Measurements from ENCODE around the gene WSB2. TPM values are rescaled to one million over a fixed set of nuclear protein-coding genes. Genes with fewer than 3 reads are reported as not detected.
"Not testable (repeated sequence)": the region's sequence is repeated elsewhere in the genome, so short reads cannot be mapped to it uniquely, and the experiment has no call there.

The WSB2 gene
- total RNA-seq, 1 donor from 2014 or later, result 89.1 TPM

- intact Hi-C loops (cut with DNase I), result no loop called here
- H3K4me3 ChIP-seq, result no peak overlapping the region
- peaks cover 6% of the 10 kb centered on the region for H3K4me1 ChIP-seq
- no peak overlapping the region for H3K27ac ChIP-seq
- no peaks in the 10 kb centered on the region for H3K27me3 ChIP-seq
- no peaks in the 10 kb centered on the region for H3K9me3 ChIP-seq
- no peak for DNase-seq
- TF ChIP-seq, protein P1, sequence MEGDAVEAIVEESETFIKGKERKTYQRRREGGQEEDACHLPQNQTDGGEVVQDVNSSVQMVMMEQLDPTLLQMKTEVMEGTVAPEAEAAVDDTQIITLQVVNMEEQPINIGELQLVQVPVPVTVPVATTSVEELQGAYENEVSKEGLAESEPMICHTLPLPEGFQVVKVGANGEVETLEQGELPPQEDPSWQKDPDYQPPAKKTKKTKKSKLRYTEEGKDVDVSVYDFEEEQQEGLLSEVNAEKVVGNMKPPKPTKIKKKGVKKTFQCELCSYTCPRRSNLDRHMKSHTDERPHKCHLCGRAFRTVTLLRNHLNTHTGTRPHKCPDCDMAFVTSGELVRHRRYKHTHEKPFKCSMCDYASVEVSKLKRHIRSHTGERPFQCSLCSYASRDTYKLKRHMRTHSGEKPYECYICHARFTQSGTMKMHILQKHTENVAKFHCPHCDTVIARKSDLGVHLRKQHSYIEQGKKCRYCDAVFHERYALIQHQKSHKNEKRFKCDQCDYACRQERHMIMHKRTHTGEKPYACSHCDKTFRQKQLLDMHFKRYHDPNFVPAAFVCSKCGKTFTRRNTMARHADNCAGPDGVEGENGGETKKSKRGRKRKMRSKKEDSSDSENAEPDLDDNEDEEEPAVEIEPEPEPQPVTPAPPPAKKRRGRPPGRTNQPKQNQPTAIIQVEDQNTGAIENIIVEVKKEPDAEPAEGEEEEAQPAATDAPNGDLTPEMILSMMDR (IDR thresholded peaks at IDR 0.05), result no peak
- no peak for ATAC-seq
- H3K36me3 ChIP-seq, result no peaks in the 10 kb centered on the region
These were observed 37.4 kb upstream of the WSB2 start for GRCh38 chr12:118098401-118098800.

- Histone ChIP-seq H3K27me3 (no peaks in the 10 kb centered on the region), H3K4me3 (no peak overlapping the region), H3K9me3 (no peaks in the 10 kb centered on the region), H3K4me1 (no peaks in the 10 kb centered on the region), H3K27ac (no peak overlapping the region), H3K36me3 (peaks cover 4% of the 10 kb centered on the region)
- intact Hi-C loops (cut with DNase I), result no loop called here
- DNase-seq, result no peak
- no peak for ATAC-seq
- TF ChIP-seq, protein P1 (IDR thresholded peaks at IDR 0.05), result no peak
These were observed 33.1 kb upstream of the WSB2 start for GRCh38 chr12:118094039-118094438.

DNA sequence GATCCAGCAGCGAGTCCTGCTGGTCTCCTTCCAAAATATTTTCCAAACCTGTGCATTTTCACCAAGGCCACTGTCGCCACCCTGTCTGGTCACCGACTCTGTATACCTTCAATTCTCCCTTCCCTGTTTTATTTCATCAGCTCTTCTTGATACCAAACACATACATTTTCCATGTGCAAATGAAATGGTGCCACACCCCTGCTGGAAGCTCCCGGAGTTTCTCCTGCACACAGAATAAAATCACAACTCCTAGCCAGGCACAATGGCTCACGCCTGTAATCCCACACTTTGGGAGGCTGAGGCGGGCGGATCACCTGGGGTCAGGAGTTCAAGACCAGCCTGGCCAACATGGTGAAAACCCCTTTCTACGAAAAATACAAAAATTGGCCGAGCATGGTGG, 28.8 kb upstream of the WSB2 start:
- Histone ChIP-seq H3K4me3 (no peak overlapping the region), H3K4me1 (no peaks in the 10 kb centered on the region), H3K9me3 (no peaks in the 10 kb centered on the region), H3K27me3 (no peaks in the 10 kb centered on the region), H3K36me3 (peaks cover 4% of the 10 kb centered on the region), H3K27ac (no peak overlapping the region)
- intact Hi-C loops (cut with DNase I), result no loop called here
- no peak for DNase-seq
- no peak for ATAC-seq
- TF ChIP-seq, protein P1 (IDR thresholded peaks at IDR 0.05), result no peak

GRCh38 chr12:118082161-118082560, 21.2 kb upstream of the WSB2 start:
- no peaks in the 10 kb centered on the region for H3K9me3 ChIP-seq
- no peak for DNase-seq
- H3K4me1 ChIP-seq, result no peaks in the 10 kb centered on the region
- H3K36me3 ChIP-seq, result peaks cover 40% of the 10 kb centered on the region
- intact Hi-C loops (cut with DNase I), result no loop called here
- no peaks in the 10 kb centered on the region for H3K27me3 ChIP-seq
- ATAC-seq, result no peak
- no peak overlapping the region for H3K27ac ChIP-seq
- TF ChIP-seq, protein P1 (IDR thresholded peaks at IDR 0.05), result no peak
- no peak overlapping the region for H3K4me3 ChIP-seq

DNA sequence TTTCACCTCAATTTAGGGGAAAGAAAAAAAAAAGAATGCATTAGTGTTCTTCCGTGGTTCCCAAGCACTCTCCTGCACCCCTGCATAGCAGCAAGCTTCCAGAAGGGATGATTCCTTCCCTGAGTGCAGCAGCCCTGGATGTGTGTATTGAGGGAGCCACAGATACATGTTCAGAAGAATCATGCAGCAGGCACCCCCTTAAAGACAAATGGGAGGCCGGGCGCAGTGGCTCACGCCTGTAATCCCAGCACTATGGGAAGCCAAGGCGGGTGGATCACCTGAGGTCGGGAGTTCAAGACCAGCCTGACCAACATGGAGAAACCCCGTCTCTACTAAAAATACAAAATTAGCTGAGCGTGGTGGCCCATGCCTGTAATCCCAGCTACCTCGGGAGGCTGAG, 20.5 kb upstream of the WSB2 start:
- DNase-seq; H3K27me3 ChIP-seq; H3K27ac ChIP-seq; H3K4me1 ChIP-seq; H3K9me3 ChIP-seq; H3K4me3 ChIP-seq; intact Hi-C loops (cut with DNase I); ATAC-seq: not testable (repeated sequence)
- peaks cover 43% of the 10 kb centered on the region for H3K36me3 ChIP-seq

DNA sequence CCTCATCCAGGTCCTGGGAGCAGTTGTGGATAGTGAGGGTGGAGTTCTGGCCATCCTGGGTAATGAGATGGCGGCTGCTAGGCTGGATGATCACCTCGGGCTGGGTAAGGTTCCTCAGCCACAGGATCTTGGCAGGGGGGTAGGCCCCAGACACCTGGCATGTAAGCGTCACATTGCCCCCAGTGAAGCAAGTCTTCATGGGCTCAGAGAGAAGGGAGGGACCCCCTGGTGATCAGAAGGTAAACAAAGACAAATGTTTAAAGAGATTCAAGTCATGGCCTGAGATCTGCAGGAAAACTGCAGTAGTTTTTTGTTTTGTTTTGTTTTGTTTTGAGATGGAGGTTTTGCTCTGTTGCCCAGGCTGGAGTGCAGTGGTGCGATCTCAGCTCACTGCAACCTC, 12.8 kb upstream of the WSB2 start:
- Histone ChIP-seq H3K27me3 (no peaks in the 10 kb centered on the region), H3K27ac (no peak overlapping the region), H3K4me1 (no peaks in the 10 kb centered on the region), H3K36me3 (peaks cover 17% of the 10 kb centered on the region), H3K4me3 (no peak overlapping the region), H3K9me3 (no peaks in the 10 kb centered on the region)
- DNase-seq (no peak), ATAC-seq (no peak)
- TF ChIP-seq, protein P1 (IDR thresholded peaks at IDR 0.05), result no peak
- intact Hi-C loops (cut with DNase I), result no loop called here
